ENCODE measurements around the gene MTMR3. TPM values are rescaled to one million over a fixed set of nuclear protein-coding genes. Genes with fewer than 3 reads are reported as not detected.

The MTMR3 gene
- total and polyA plus RNA-seq, 2 experiments from 2014 or later = 12.6 to 22.2 TPM

- Histone ChIP-seq H3K4me3 (no peak overlapping the region), H3K36me3 (ENCODE audit: low read depth) (peaks cover 10% of the 10 kb centered on the region; the same call in 1 of the 2 replicates), H2AFZ (no peak overlapping the region), H3K9me2 (ENCODE audit: insufficient read depth) (no peaks in the 10 kb centered on the region), H3K4me2 (ENCODE audit: unreplicated experiment) (no peak overlapping the region), H3K27ac (no peak overlapping the region), H3K79me2 (ENCODE audit: insufficient read depth) (0 out of 2 replicates have a peak, but pooled peaks cover 8% of the 10 kb centered on the region), H3K27me3 (replicated peaks; ENCODE audit: insufficient read depth) (no peaks in the 10 kb centered on the region), H3K9ac (no peak overlapping the region), H3K9me3 (ENCODE audit: low read depth) (no peaks in the 10 kb centered on the region), H4K20me1 (ENCODE audit: insufficient read depth) (peaks cover 7% of the 10 kb centered on the region; the same call in 1 of the 2 replicates), H3F3A (ENCODE audit: insufficient read depth) (peaks cover 39% of the 10 kb centered on the region), H3K4me1 (ENCODE audit: insufficient read depth) (peaks cover 36% of the 10 kb centered on the region)
- in situ Hi-C loops (cut with MboI) = no loop called here
- no peak for DNase-seq
- 72 to 73% methylated on average over 2 of the region's 2 CpGs for WGBS, 2 experiments (ENCODE audit: low coverage in 1 of 2, low lambda C conversion rate in 2 of 2, missing lambda C conversion rate in 2 of 2)
- TF ChIP-seq EZH2phosphoT487 (IDR thresholded peaks at IDR 0.05; ENCODE audit: insufficient read depth, low read depth) (no peak), EZH2 (IDR thresholded peaks at IDR 0.05; ENCODE audit: insufficient read depth, poor library complexity, severe bottlenecking) (no peak)
These were observed 114.5 kb downstream of the MTMR3 start for GRCh38 chr22:29997516-29997915.

- H2AFZ ChIP-seq = no peak overlapping the region
- H3F3A ChIP-seq (ENCODE audit: insufficient read depth) = peaks cover 26% of the 10 kb centered on the region
- peaks cover 16% of the 10 kb centered on the region; the same call in 1 of the 2 replicates for H3K36me3 ChIP-seq (ENCODE audit: low read depth)
- no peak overlapping the region for H3K4me2 ChIP-seq (ENCODE audit: unreplicated experiment)
- no peaks in the 10 kb centered on the region for H3K9me2 ChIP-seq (ENCODE audit: insufficient read depth)
- in situ Hi-C loops (cut with MboI) = no loop called here
- H3K9me3 ChIP-seq (ENCODE audit: low read depth) = no peaks in the 10 kb centered on the region
- no peak overlapping the region for H3K4me3 ChIP-seq
- no peak for TF ChIP-seq EZH2 (IDR thresholded peaks at IDR 0.05; ENCODE audit: insufficient read depth, poor library complexity, severe bottlenecking)
- no peak for TF ChIP-seq EZH2phosphoT487 (IDR thresholded peaks at IDR 0.05; ENCODE audit: insufficient read depth, low read depth)
- DNase-seq = peak; percentile 45
- no peak overlapping the region for H3K9ac ChIP-seq
- no peak overlapping the region for H3K27ac ChIP-seq
- peaks cover 27% of the 10 kb centered on the region for H3K4me1 ChIP-seq (ENCODE audit: insufficient read depth)
- WGBS, 2 experiments (ENCODE audit: low coverage in 1 of 2, low lambda C conversion rate in 2 of 2, missing lambda C conversion rate in 2 of 2) = 60 to 62% methylated on average over 4 of the region's 4 CpGs
- 0 out of 2 replicates have a peak, but pooled peaks cover 8% of the 10 kb centered on the region for H3K79me2 ChIP-seq (ENCODE audit: insufficient read depth)
- peaks cover 7% of the 10 kb centered on the region; the same call in 1 of the 2 replicates for H4K20me1 ChIP-seq (ENCODE audit: insufficient read depth)
- no peaks in the 10 kb centered on the region for H3K27me3 ChIP-seq (replicated peaks; ENCODE audit: insufficient read depth)
These were observed 115.8 kb downstream of the MTMR3 start for GRCh38 chr22:29998627-29999384.

GRCh38 chr22:30000566-30000965 lies 117.6 kb downstream of the MTMR3 start:
- no peak overlapping the region for H2AFZ ChIP-seq
- peaks cover 23% of the 10 kb centered on the region for H3K4me1 ChIP-seq (ENCODE audit: insufficient read depth)
- 70 to 86% methylated on average over 2 of the region's 2 CpGs for WGBS, 2 experiments (ENCODE audit: low coverage in 1 of 2, low lambda C conversion rate in 2 of 2, missing lambda C conversion rate in 2 of 2)
- no peaks in the 10 kb centered on the region for H4K20me1 ChIP-seq (ENCODE audit: insufficient read depth)
- H3K36me3 ChIP-seq (ENCODE audit: low read depth) = peaks cover 16% of the 10 kb centered on the region; the same call in 1 of the 2 replicates
- 0 out of 2 replicates have a peak, but pooled peaks cover 8% of the 10 kb centered on the region for H3K79me2 ChIP-seq (ENCODE audit: insufficient read depth)
- H3K9me2 ChIP-seq (ENCODE audit: insufficient read depth) = no peaks in the 10 kb centered on the region
- H3K4me3 ChIP-seq = no peak overlapping the region
- TF ChIP-seq EZH2phosphoT487 (IDR thresholded peaks at IDR 0.05; ENCODE audit: insufficient read depth, low read depth) (no peak), EZH2 (IDR thresholded peaks at IDR 0.05; ENCODE audit: insufficient read depth, poor library complexity, severe bottlenecking) (no peak)
- H3K27ac ChIP-seq = no peak overlapping the region
- in situ Hi-C loops (cut with MboI) = no loop called here
- no peaks in the 10 kb centered on the region for H3K9me3 ChIP-seq (ENCODE audit: low read depth)
- no peak overlapping the region for H3K4me2 ChIP-seq (ENCODE audit: unreplicated experiment)
- no peak overlapping the region for H3K9ac ChIP-seq
- DNase-seq = peak; percentile 72
- H3F3A ChIP-seq (ENCODE audit: insufficient read depth) = peaks cover 13% of the 10 kb centered on the region
- H3K27me3 ChIP-seq (replicated peaks; ENCODE audit: insufficient read depth) = no peaks in the 10 kb centered on the region

GRCh38 chr22:30001459-30001858 lies 118.5 kb downstream of the MTMR3 start:
- Histone ChIP-seq H3K9me3 (ENCODE audit: low read depth) (no peaks in the 10 kb centered on the region), H3K36me3 (ENCODE audit: low read depth) (peaks cover 16% of the 10 kb centered on the region; the same call in 1 of the 2 replicates), H3K27me3 (replicated peaks; ENCODE audit: insufficient read depth) (no peaks in the 10 kb centered on the region), H4K20me1 (ENCODE audit: insufficient read depth) (no peaks in the 10 kb centered on the region), H3K79me2 (ENCODE audit: insufficient read depth) (0 out of 2 replicates have a peak, but pooled peaks cover 8% of the 10 kb centered on the region), H2AFZ (no peak overlapping the region), H3K27ac (no peak overlapping the region), H3K4me3 (no peak overlapping the region), H3K4me2 (ENCODE audit: unreplicated experiment) (no peak overlapping the region), H3K4me1 (ENCODE audit: insufficient read depth) (peaks cover 20% of the 10 kb centered on the region), H3K9me2 (ENCODE audit: insufficient read depth) (no peaks in the 10 kb centered on the region), H3F3A (ENCODE audit: insufficient read depth) (peaks cover 4% of the 10 kb centered on the region; the same call in 1 of the 2 replicates), H3K9ac (no peak overlapping the region)
- in situ Hi-C loops (cut with MboI) = no loop called here
- TF ChIP-seq EZH2phosphoT487 (IDR thresholded peaks at IDR 0.05; ENCODE audit: insufficient read depth, low read depth) = no peak
- no peak for DNase-seq
- WGBS, 2 experiments (ENCODE audit: low coverage in 1 of 2, low lambda C conversion rate in 2 of 2, missing lambda C conversion rate in 2 of 2) = 98 to 100% methylated on average over 3 of the region's 3 CpGs

Measured in GM23248 (cell line).